Stimulated activated CD4-positive, alpha-beta T cell treated with anti-CD3 and anti-CD28 coated beads, Interleukin-12 subunit alpha, Interleukin-12 subunit beta, amount 100 ng/mL, for 24 hours (primary cell): ENCODE measurements around the gene CENPA.

ENCODE experiments used
- DNase-seq, 2 experiments: peaks; one replicate each; pipeline ENCODE4 v3.0.0-alpha.2; 2020; ENCODE audit warnings: low read depth in 2 of 2

CENPA gene

DNA sequence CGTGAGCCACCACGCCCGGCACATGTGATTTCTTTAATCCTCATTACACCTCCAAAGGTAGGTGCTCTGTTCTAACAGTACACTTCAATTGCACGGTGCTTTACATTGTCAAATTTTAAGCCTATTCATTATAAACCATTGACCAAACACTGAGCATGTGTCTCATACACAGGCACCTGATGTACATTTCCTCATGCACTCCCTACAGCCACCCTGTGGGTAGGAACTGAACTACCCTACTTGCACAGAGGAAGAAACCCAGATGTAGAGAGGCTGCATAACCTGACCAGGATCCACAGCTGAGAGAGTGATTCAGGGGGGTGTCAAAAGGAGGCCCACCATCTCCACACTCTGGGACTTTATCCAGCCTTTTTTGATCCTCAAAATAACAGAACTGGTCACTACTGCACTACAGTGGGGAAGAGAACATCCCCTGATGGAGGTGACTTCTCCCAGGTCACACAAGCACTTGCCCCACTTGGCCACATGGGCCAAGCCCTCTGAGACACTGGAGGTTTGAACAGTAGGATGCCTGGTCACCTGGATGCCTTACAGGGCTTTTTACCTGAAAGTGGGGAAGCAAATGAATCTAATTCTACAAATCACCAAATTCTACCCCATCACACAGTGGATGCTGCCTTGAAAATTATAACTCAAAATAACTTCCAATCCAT is 55.2 kb downstream of the CENPA start:
- no peak for DNase-seq

DNA sequence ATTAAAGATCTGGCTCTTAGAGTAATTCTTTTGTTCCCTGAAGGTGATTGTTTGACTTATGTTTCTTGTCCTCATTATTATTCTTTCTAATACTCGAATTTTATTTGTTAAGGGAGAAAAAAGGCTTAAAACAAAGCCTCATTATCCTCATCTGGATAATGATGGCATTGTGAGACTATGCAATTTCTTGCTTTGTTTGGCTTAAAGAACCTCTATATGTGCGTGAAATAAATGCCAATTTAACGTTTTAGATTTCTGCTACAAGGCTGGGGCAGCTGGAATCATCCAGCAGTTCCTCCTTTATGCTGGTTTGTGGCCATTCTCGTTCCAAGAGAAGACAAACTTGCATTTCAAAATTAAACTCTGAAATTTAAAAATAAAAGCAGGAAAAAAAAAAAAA is 57.2 kb downstream of the CENPA start:
- DNase-seq, result no peak
